ENCODE data around the gene SORCS2.

SORCS2 gene

DNA sequence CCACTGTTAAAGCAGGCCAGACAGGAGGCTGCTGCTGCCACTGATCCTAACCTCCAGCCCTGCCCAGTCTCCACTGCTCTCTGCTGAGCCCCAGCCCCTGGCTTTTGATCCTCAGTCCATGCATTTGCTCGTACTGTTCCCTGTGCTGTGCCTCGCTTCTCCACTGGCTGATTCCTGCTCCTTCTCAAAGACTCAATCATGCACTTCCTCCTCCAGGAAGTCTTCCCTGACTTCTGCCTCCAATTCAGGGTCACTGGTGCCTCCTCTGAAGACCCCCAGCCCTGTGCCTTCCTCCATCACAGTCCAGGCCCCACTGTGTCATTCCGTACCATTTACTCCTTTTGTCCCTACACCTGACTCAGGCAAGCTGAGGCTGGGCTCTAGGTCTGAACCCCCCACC lies 473.0 kb downstream of the SORCS2 start:
- CTCF ChIA-PET = no interaction called here
- TF ChIP-seq CTCF (IDR thresholded peaks at IDR 0.05; ENCODE audit: insufficient read depth, low read length, missing control alignments) = no peak

DNA sequence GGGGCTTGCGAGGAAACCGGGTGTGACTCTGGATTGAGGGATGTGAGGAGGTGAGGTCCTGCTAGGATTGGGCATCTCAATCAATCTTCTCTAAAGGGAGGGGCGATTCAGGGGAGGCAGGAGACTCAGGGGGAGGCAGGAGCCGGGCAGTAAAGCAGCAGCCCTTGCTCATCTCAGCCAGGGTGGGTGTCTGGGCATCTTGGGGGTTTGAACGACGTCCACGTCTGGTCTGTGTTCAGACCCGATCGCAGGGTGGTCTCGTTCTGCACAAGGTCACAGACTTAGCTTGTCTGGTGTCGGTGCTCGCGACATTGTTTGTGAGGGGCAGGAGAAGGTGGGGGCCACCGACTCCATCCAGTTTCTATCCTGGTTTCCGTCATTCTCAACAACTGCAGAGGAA lies 473.7 kb downstream of the SORCS2 start:
- H3K4me3 ChIP-seq (ENCODE audit: low read depth, low read length) = no peak overlapping the region
- CTCF ChIA-PET = no interaction called here
- TF ChIP-seq CTCF (IDR thresholded peaks at IDR 0.05; ENCODE audit: insufficient read depth, low read length, missing control alignments) = no peak
- POLR2A ChIA-PET = no interaction called here
- DNase-seq (ENCODE audit: low read depth, low spot score) = no peak

More for the DNA sequence above, 473.0 kb downstream of the SORCS2 start:
- no peak for DNase-seq (ENCODE audit: low read depth, low spot score)
- POLR2A ChIA-PET = no interaction called here
- H3K4me3 ChIP-seq (ENCODE audit: low read depth, low read length) = no peak overlapping the region

GRCh38 chr4:7666744-7667143 lies 474.4 kb downstream of the SORCS2 start:
- no peak for DNase-seq (ENCODE audit: low read depth, low spot score)
- no peak for TF ChIP-seq CTCF (IDR thresholded peaks at IDR 0.05; ENCODE audit: insufficient read depth, low read length, missing control alignments)
- CTCF ChIA-PET = no interaction called here
- H3K4me3 ChIP-seq (ENCODE audit: low read depth, low read length) = no peak overlapping the region
- POLR2A ChIA-PET = no interaction called here

DNA sequence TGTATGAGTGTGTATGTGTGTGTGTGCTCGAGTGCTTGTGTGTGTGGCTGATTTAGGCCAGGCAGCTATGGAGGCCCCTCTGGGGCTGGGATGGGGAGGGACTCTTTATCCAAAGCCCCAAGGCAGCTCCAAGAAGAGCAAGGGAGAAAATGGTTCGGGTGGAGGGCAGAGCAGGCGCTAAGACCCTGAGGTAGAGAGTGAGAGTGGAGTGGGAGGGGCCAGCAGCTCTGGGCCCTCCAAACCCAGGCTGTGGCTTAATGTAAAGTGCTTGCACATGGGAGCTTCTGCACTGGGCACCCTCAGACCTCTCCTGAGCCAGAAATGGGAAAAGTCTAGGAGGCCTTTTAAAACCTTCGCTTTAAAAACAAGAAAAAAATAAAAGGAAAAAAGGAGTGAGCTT lies 475.9 kb downstream of the SORCS2 start:
- DNase-seq (ENCODE audit: low read depth, low spot score) = no peak
- no peak for TF ChIP-seq CTCF (IDR thresholded peaks at IDR 0.05; ENCODE audit: insufficient read depth, low read length, missing control alignments)
- POLR2A ChIA-PET = no interaction called here
- CTCF ChIA-PET = no interaction called here
- H3K4me3 ChIP-seq (ENCODE audit: low read depth, low read length) = no peak overlapping the region

DNA sequence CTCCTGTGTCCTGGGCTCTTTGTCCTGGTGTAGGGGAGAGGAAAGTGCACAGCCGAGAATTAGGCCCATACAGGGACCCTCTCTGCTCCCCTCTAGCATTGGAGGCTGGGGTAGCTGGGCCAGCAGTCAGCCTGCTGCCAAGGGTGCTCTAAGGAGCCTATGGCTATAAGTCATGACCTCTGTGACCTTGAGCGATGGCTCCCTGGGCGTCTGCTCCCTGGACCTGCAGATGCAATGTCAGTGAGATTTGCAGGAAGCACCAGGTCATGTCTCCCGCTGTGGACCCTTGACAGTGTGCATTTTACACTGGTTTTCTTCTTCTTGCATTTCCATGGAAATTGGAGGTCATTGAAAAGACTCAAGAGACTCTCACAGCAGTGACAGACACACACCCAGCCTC lies 476.5 kb downstream of the SORCS2 start:
- ChIA-PET POLR2A (no interaction called here), CTCF (no interaction called here)
- no peak for TF ChIP-seq CTCF (IDR thresholded peaks at IDR 0.05; ENCODE audit: insufficient read depth, low read length, missing control alignments)
- DNase-seq (ENCODE audit: low read depth, low spot score) = no peak
- no peak overlapping the region for H3K4me3 ChIP-seq (ENCODE audit: low read depth, low read length)

DNA sequence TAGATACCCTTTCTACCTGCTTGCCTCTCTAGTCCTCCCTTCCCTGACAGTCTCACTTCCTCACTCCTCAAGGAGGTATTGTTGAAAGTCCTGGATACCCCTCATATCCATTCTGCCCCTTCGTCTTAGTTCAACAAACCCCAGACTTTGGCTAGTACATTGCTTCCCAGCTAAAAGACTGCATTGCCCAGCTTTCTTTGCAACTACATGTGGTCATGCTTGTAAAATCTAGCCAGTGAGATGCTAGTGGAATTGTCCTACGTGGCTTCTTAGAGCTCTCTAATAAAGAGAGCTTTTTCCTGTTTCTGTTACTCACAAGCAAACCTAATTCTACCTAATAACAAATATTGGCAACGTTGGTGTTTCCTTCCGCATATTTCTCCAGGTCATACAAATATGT lies 480.3 kb downstream of the SORCS2 start:
- ChIA-PET CTCF (interaction anchor here (0.8 kb wide), 1 partner anchor 483 kb away, joined by 3 read pairs; no protein-coding TSS in a partner anchor), POLR2A (no interaction called here)
- no peak for TF ChIP-seq CTCF (IDR thresholded peaks at IDR 0.05; ENCODE audit: insufficient read depth, low read length, missing control alignments)
- H3K4me3 ChIP-seq (ENCODE audit: low read depth, low read length) = no peak overlapping the region
- no peak for DNase-seq (ENCODE audit: low read depth, low spot score)
